HG02981 (cell line): ENCODE measurements around the gene DPEP2NB.
"Not testable (repeated sequence)": the region's sequence is repeated elsewhere in the genome, so short reads cannot be mapped to it uniquely, and the experiment has no call there.

Experiments
- ATAC-seq: cut with Tn5 transposase; IDR thresholded peaks from one replicate; pipeline ENCODE4 v1.9.1; 2021; ENCODE audit warnings: mild to moderate bottlenecking, moderate library complexity; ENCODE audit not compliant: unreplicated experiment

The DPEP2NB gene

GRCh38 chr16:68019167-68019680 lies 3.5 kb upstream of the DPEP2NB start:
- no peak for ATAC-seq

DNA sequence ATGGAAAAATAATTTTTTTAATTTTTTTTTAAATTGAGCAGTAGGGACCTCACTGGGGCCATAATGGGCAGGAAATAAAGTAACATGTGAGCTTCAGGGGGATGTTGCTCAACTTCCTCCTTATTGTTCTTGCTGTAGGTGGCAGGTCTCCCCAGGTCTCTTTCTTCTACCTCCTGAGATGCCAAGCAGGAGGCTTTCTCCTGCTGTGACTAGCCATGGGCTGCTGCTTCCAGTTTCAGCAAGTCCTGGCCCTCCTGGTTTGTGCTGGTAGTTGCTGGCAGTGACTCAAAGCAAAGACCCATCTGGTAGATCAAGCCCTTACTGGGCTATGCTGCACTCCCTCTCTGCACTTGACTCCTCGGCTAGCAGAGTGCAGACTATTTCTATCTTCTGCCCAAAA lies 2.3 kb downstream of the DPEP2NB start:
- ATAC-seq, result no peak

- not testable (repeated sequence) for ATAC-seq
Measured at GRCh38 chr16:68009872-68010271, 5.8 kb downstream of the DPEP2NB start.

GRCh38 chr16:68009157-68009735 lies 6.5 kb downstream of the DPEP2NB start:
- no peak for ATAC-seq

GRCh38 chr16:68005786-68006286 lies 9.9 kb downstream of the DPEP2NB start:
- ATAC-seq, result no peak

DNA sequence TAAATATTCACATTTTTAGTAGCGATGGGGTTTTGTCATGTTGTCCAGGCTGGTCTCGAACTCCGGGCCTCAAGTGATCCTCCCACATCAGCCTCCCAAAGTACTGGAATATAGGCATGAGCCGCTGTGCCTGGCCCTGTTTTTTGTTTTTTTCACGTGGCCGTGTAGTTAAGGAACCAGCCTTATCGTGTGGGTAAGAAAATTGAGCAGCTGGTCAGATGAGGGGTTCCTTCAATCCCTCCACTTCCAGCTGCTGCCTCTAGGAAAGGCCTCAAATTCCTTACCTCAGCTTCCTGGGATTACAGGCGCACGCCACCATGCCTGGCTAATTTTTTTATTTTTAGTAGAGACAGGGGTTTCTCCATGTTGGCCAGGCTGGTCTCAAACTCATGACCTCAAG lies 10.5 kb downstream of the DPEP2NB start:
- ATAC-seq, result no peak

DNA sequence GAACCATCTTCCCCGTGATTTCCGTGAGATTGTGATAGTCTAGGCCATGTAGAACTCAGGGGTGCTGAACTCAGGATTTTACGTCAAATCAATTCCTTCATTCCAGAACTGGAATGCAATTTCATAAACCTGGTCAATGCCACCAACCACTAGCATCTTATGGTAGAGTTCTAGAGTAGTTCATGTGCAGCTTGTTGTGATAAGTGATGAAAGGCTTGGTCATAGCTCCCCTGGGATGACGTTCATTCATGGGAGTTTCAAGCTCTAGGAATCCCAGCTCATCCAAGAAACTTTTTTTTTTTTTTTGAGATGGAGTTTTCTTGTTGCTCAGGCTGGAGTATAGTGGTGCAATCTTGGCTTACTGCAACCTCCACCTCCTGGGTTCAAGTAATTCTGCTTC lies 12.7 kb downstream of the DPEP2NB start:
- no peak for ATAC-seq

DNA sequence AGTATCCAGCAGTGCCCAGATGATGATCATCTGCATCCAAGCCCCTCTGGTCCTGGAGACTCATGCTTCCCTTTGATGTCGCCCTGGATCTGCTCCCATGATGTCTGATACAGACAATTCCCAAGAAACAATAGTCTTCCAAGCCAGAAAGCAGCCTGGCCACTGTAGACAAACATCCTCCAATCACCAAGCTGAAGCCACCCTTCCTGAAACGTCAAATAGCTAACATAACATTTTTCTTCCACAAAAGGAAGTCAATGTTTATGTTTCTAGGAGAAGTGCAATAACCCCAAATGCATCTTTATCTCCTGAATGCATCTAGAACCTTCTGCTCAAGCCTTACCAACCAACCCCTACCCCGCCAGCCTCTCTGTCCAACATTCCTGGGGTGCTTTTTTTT lies 15.3 kb downstream of the DPEP2NB start:
- ATAC-seq, result no peak

GRCh38 chr16:67999985-68000384 lies 15.7 kb downstream of the DPEP2NB start:
- no peak for ATAC-seq

GRCh38 chr16:67998779-67999688 lies 16.7 kb downstream of the DPEP2NB start, which contains the start of gene DPEP2:
Gene DPEP2 (minus strand): TSS chr16:67999484. CDS start chr16:67993212, 6,272 bp downstream.
- not testable (repeated sequence) for ATAC-seq

- not testable (repeated sequence) for ATAC-seq
Measured at GRCh38 chr16:67998231-67998778, 17.4 kb downstream of the DPEP2NB start.

- no peak for ATAC-seq
Measured at GRCh38 chr16:67996666-67997065, 19.0 kb downstream of the DPEP2NB start.

DNA sequence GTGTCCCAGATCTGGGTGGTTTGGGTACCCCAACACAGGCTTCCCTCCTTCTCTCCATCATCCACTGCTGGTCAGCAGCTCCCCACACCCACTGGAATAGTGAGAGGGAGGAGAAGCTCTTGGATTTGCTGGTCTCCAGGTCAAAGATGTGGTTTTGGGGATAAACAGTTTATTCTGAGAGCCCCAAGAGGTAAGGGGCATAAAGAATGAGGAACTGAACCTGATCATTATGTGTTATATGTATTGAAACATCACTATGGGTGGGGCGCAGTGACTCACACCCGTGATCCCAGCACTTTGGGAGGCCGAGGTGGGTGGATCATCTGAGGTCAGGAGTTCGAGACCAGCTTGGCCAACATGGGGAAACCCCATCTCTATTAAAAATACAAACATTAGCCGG lies 20.3 kb downstream of the DPEP2NB start:
- ATAC-seq, result no peak

GRCh38 chr16:67994040-67994408 lies 21.7 kb downstream of the DPEP2NB start:
- ATAC-seq, result not testable (repeated sequence)

DNA sequence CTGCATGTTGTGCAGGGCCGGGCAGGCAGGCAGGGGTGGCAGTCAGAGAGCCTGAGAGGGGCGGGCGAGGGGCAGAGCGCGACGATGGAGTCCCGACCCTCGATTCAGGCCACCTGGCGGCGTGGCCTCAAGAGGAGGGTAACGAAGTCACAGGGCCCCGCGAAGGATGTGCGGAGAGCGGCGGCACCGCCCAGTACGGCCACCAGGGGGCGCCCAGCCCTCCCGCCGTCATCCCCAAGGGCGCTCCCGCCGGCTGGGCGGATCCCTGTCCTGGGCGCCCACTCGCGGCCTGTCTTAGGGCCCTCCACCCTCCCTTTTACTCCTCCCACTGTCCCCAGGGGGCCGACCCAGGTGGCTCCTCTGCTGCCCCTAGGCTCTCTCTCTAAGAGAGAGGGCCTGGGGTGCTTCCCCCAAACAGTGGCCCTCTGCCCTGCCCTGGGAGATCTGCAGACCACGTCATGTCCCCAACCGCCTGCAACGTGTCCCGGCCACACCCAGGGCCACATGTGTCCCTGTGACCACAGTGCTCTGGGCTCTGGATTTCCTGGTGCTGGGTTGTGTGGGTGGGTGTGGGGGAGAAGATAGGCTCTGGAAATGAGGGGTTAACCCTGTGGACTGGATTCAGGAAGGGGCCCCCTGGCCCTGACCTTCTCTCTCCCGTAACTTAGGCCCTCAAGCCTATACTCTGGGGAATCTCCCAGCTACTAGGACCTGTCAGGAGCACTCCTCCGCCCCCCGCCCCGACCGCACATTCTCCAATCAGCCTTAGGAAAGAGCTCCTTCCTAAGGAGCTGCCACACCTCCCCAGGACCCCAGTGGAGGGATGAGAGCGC lies 22.3 kb downstream of the DPEP2NB start:
- peak; percentile 61 for ATAC-seq

DNA sequence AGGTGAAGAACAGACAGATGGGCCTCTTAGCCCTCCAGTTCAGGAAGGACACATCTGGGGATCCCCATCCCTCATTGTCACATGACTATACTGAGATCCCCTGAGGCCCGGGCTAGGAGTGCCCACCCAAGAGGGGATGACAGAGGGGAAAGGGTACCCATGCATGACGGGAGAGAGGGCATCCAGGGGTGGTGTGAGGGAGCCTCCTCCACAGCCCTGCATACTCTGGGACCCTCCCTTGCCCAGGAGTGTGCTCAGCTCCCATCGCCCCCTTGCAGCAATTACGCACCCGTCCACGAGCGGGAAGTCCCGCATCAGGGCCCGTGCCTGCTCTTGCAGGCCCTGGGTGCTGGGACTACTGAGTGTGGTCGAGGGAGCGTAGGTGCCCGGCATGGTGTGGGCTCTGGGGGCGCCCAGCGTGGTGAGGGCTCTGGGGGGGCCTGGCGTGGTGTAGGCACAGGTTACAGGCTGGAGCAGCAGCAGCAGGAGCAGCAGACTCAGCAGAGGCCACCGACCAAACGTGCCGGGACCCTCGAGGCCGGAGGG lies 23.0 kb downstream of the DPEP2NB start:
- no peak for ATAC-seq

DNA sequence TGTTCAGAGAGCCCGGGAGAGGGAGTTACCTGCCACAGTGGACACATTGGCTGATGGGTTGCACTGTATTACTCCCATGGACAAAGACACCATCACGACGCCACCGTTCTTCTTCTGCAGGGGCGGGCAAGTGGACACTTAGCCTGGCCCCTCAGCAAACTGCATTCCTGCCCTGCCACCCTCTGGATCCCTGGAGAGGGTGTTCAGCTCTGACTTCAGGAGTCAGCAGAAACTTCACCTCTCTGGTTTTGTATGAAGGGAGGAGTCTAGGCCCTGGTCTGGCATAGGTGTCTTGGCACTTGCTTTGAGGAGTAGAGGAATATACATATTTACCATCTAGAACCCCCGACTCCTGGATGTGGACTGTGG lies 25.7 kb downstream of the DPEP2NB start:
- ATAC-seq, result no peak

DNA sequence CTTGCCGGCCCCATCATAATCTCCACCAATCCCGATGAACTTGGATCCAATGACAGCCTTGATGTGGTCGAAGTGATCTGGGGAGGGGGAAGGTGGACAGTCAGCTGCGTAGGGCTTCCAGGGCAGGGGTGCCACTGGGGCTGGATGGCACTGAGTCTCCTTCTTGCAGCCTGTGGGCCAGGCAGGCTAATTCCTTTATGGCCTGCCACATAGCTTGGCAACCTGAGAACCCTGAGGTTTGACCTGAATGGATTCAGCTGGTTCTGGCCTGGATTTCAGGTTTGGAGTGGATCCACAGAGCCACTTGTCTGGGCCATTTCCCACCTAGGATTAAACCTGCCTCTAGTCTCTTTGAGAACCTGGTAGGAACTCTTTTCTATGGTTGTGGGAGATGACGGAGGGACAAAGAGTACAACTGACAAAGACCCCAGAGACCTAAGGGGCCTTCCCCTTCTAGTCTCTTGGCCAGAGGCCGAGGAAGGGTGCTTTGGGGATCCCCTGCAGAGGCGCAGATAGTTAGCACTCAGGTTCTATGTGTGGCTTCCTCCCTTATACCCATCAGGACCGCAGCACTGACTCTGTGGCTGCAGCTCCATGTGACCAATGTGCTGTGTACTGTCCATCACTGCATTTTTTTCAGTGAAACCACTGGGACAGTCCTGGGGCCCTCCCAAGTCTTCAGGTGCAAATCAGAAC lies 26.2 kb downstream of the DPEP2NB start:
- no peak for ATAC-seq

GRCh38 chr16:67988675-67989074 lies 27.0 kb downstream of the DPEP2NB start:
- no peak for ATAC-seq
